ENCODE data around the gene DAB2IP.

Gene DAB2IP

GRCh38 chr9:121662359-121662758, 10.9 kb downstream of the DAB2IP start:
- no peak for FAIRE-seq
- no peak for DNase-seq (ENCODE audit: low spot score)

- DNase-seq (ENCODE audit: low spot score): no peak
- FAIRE-seq: no peak
Measured at GRCh38 chr9:121662891-121663580, 11.6 kb downstream of the DAB2IP start.

- FAIRE-seq (no peak), DNase-seq (ENCODE audit: low spot score) (no peak)
Measured at GRCh38 chr9:121663591-121663990, 12.2 kb downstream of the DAB2IP start.

GRCh38 chr9:121666294-121666693, 14.9 kb downstream of the DAB2IP start:
- FAIRE-seq (no peak), DNase-seq (ENCODE audit: low spot score) (no peak)

GRCh38 chr9:121667214-121667613, 15.8 kb downstream of the DAB2IP start:
- FAIRE-seq: no peak
- no peak for DNase-seq (ENCODE audit: low spot score)

- no peak for FAIRE-seq
- no peak for DNase-seq (ENCODE audit: low spot score)
Measured at GRCh38 chr9:121667890-121668289, 16.5 kb downstream of the DAB2IP start.

- no peak for DNase-seq (ENCODE audit: low spot score)
- no peak for FAIRE-seq
Measured at GRCh38 chr9:121670431-121670830, 19.0 kb downstream of the DAB2IP start.

GRCh38 chr9:121671612-121672155, 20.2 kb downstream of the DAB2IP start:
- no peak for DNase-seq (ENCODE audit: low spot score)
- no peak for FAIRE-seq

GRCh38 chr9:121672213-121672612, 20.8 kb downstream of the DAB2IP start:
- FAIRE-seq (no peak), DNase-seq (ENCODE audit: low spot score) (no peak)

- DNase-seq (ENCODE audit: low spot score) (no peak), FAIRE-seq (no peak)
Measured at GRCh38 chr9:121672986-121673385, 21.6 kb downstream of the DAB2IP start.

GRCh38 chr9:121673576-121673975, 22.1 kb downstream of the DAB2IP start:
- no peak for FAIRE-seq
- DNase-seq (ENCODE audit: low spot score): no peak

- DNase-seq (ENCODE audit: low spot score) (no peak), FAIRE-seq (no peak)
Measured at GRCh38 chr9:121674017-121674416, 22.6 kb downstream of the DAB2IP start.

GRCh38 chr9:121674952-121675351, 23.5 kb downstream of the DAB2IP start:
- FAIRE-seq (no peak), DNase-seq (ENCODE audit: low spot score) (peak; percentile 21)

GRCh38 chr9:121675381-121675780, 23.9 kb downstream of the DAB2IP start:
- FAIRE-seq: no peak
- DNase-seq (ENCODE audit: low spot score): no peak

- DNase-seq (ENCODE audit: low spot score): no peak
- no peak for FAIRE-seq
Measured at GRCh38 chr9:121675969-121676822, 24.8 kb downstream of the DAB2IP start.

- DNase-seq (ENCODE audit: low spot score) (no peak), FAIRE-seq (no peak)
Measured at GRCh38 chr9:121676926-121677325, 25.5 kb downstream of the DAB2IP start.

- no peak for FAIRE-seq
- no peak for DNase-seq (ENCODE audit: low spot score)
Measured at GRCh38 chr9:121678501-121679022, 27.1 kb downstream of the DAB2IP start.

- FAIRE-seq: no peak
- no peak for DNase-seq (ENCODE audit: low spot score)
Measured at GRCh38 chr9:121679901-121680635, 28.6 kb downstream of the DAB2IP start.

- FAIRE-seq (no peak), DNase-seq (ENCODE audit: low spot score) (no peak)
Measured at GRCh38 chr9:121681404-121681803, 30.0 kb downstream of the DAB2IP start.

GRCh38 chr9:121682201-121682600, 30.8 kb downstream of the DAB2IP start:
- FAIRE-seq: no peak
- DNase-seq (ENCODE audit: low spot score): peak; percentile 11

- no peak for FAIRE-seq
- no peak for DNase-seq (ENCODE audit: low spot score)
Measured at GRCh38 chr9:121682926-121683515, 31.6 kb downstream of the DAB2IP start.

Measured in RCC 7860 (cell line).